NK-92 treated with Interleukin-12 subunit alpha and Interleukin-12 subunit beta, amount 100 ng/mL, for 24 hours (cell line): Measurements from ENCODE around the gene OFD1.

Experiments used
- DNase-seq: peaks from one replicate; lab custom pipeline; 2025; lab: John Stamatoyannopoulos, UW

The OFD1 gene

GRCh38 chrX:13752141-13752540 is 17.6 kb downstream of the OFD1 start:
- no peak for DNase-seq

GRCh38 chrX:13752646-13753045 is 18.1 kb downstream of the OFD1 start:
- DNase-seq: no peak

GRCh38 chrX:13754765-13755164 is 20.2 kb downstream of the OFD1 start:
- no peak for DNase-seq

- no peak for DNase-seq
These were observed 20.7 kb downstream of the OFD1 start for GRCh38 chrX:13755254-13755653.

- DNase-seq: no peak
These were observed 21.8 kb downstream of the OFD1 start for GRCh38 chrX:13756381-13756780.

- DNase-seq: no peak
These were observed 24.7 kb downstream of the OFD1 start for GRCh38 chrX:13759152-13759718.

GRCh38 chrX:13760426-13760825 is 25.9 kb downstream of the OFD1 start:
- DNase-seq: no peak

GRCh38 chrX:13761606-13762414 is 27.3 kb downstream of the OFD1 start:
- DNase-seq: no peak

- DNase-seq: no peak
These were observed 28.9 kb downstream of the OFD1 start for GRCh38 chrX:13763489-13763888.

- DNase-seq: no peak
These were observed 29.7 kb downstream of the OFD1 start for GRCh38 chrX:13764281-13764680.

GRCh38 chrX:13764765-13765164 is 30.2 kb downstream of the OFD1 start:
- no peak for DNase-seq

- DNase-seq: no peak
These were observed 34.4 kb downstream of the OFD1 start for GRCh38 chrX:13768939-13769338.

- no peak for DNase-seq
These were observed 35.5 kb downstream of the OFD1 start for GRCh38 chrX:13770013-13770535.

GRCh38 chrX:13774696-13775095 is 40.1 kb downstream of the OFD1 start:
- no peak for DNase-seq

- no peak for DNase-seq
These were observed 41.3 kb downstream of the OFD1 start for GRCh38 chrX:13775837-13776236.

- DNase-seq: no peak
These were observed 41.8 kb downstream of the OFD1 start for GRCh38 chrX:13776387-13776786.

GRCh38 chrX:13778916-13779315 is 44.4 kb downstream of the OFD1 start:
- no peak for DNase-seq

GRCh38 chrX:13780868-13781427 is 46.4 kb downstream of the OFD1 start:
- no peak for DNase-seq

GRCh38 chrX:13786048-13786447 is 51.5 kb downstream of the OFD1 start:
- no peak for DNase-seq

GRCh38 chrX:13790206-13791131 is 55.9 kb downstream of the OFD1 start:
- DNase-seq: no peak

GRCh38 chrX:13791145-13791544 is 56.6 kb downstream of the OFD1 start:
- DNase-seq: no peak

GRCh38 chrX:13791559-13791958 is 57.0 kb downstream of the OFD1 start:
- no peak for DNase-seq
